ENCODE results near the gene PCED1A. TPM values are rescaled to one million over a fixed set of nuclear protein-coding genes. Genes with fewer than 3 reads are reported as not detected.

The PCED1A gene
- total and polyA plus RNA-seq, 2 donors (not counting 3 experiments of a cell fraction or from before 2014, with no cell fraction given): 20.1 to 32.0 TPM

GRCh38 chr20:2858591-2858990 lies 18.1 kb upstream of the PCED1A start:
- no peak for FAIRE-seq
- no TSS peak for BruUV-seq (replicated peaks)
- H3K27ac ChIP-seq (ENCODE audit: insufficient read depth, low read depth, low read length): no peak overlapping the region

More at GRCh38 chr20:2858591-2858990, 18.1 kb upstream of the PCED1A start:
- H3K9ac ChIP-seq (replicated peaks; ENCODE audit: extremely low read depth, insufficient read depth, low read length): no peak overlapping the region
- ChIA-PET POLR2A (no interaction called here), CTCF (interaction anchor here (0.8 to 1.9 kb wide), 2 partner anchors 90 to 105 kb away, joined by 4 to 7 read pairs; no protein-coding TSS in a partner anchor)
- H3K9me1 ChIP-seq (replicated peaks; ENCODE audit: control insufficient read depth, extremely low read depth, insufficient read depth, low read length): no peaks in the 10 kb centered on the region
- H2AFZ ChIP-seq (ENCODE audit: low read depth, low read length): no peak overlapping the region
- no peak overlapping the region for H3K4me3 ChIP-seq (replicated peaks in 1 of 3; ENCODE audit: insufficient read depth in 1 of 3, low read depth in 1 of 3, low read length in 3 of 3)
- H3K36me3 ChIP-seq (ENCODE audit: control insufficient read depth in 2 of 2, extremely low read depth in 1 of 2, insufficient read depth in 2 of 2, low read length in 2 of 2): peaks cover 0 to 17% of the 10 kb centered on the region in 2 experiments
- H3K4me2 ChIP-seq (ENCODE audit: insufficient read depth, low read length): no peak overlapping the region
- H3K4me1 ChIP-seq (ENCODE audit: control insufficient read depth, extremely low read depth, insufficient read depth, low read length): no peaks in the 10 kb centered on the region
- no peaks in the 10 kb centered on the region for H3K27me3 ChIP-seq (ENCODE audit: control insufficient read depth in 2 of 2, insufficient read depth in 2 of 2, low read length in 2 of 2)
- no peak for DNase-seq (ENCODE audit: low read depth, low spot score)
- no peaks in the 10 kb centered on the region for H4K20me1 ChIP-seq (replicated peaks; ENCODE audit: control insufficient read depth, extremely low read depth, insufficient read depth, low read length)
- dilution Hi-C loops (cut with MboI; ENCODE audit: extremely low pct_ligation_motif_present, low sequenced_read_pairs): no loop called here
- TF ChIP-seq JUN (IDR thresholded peaks at IDR 0.05; ENCODE audit: borderline replicate concordance, insufficient read depth, insufficient read length, low read depth) (no peak), EZH2 (IDR thresholded peaks at IDR 0.05; ENCODE audit: borderline replicate concordance, low read depth, low read length, severe bottlenecking) (no peak), MAX (IDR thresholded peaks at IDR 0.05; ENCODE audit: insufficient read depth, insufficient read length) (no peak), POLR2AphosphoS5 (IDR thresholded peaks at IDR 0.05; ENCODE audit: insufficient read depth, low read depth, low read length) (no peak), MYC (IDR thresholded peaks at IDR 0.05; ENCODE audit: low read depth, low read length) (no peak), POLR2A (IDR thresholded peaks at IDR 0.05; ENCODE audit: low read depth, low read length) (no peak), FOS (IDR thresholded peaks at IDR 0.05; ENCODE audit: borderline replicate concordance, insufficient read depth, low read length) (no peak), GATA2 (IDR thresholded peaks at IDR 0.05; ENCODE audit: insufficient read depth, insufficient read length, low read depth, low read length) (no peak)
- TF ChIP-seq, protein P1, sequence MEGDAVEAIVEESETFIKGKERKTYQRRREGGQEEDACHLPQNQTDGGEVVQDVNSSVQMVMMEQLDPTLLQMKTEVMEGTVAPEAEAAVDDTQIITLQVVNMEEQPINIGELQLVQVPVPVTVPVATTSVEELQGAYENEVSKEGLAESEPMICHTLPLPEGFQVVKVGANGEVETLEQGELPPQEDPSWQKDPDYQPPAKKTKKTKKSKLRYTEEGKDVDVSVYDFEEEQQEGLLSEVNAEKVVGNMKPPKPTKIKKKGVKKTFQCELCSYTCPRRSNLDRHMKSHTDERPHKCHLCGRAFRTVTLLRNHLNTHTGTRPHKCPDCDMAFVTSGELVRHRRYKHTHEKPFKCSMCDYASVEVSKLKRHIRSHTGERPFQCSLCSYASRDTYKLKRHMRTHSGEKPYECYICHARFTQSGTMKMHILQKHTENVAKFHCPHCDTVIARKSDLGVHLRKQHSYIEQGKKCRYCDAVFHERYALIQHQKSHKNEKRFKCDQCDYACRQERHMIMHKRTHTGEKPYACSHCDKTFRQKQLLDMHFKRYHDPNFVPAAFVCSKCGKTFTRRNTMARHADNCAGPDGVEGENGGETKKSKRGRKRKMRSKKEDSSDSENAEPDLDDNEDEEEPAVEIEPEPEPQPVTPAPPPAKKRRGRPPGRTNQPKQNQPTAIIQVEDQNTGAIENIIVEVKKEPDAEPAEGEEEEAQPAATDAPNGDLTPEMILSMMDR (IDR thresholded peaks at IDR 0.05; ENCODE audit: extremely low read depth in 1 of 2, insufficient read depth in 1 of 2, low read depth in 1 of 2, low read length in 2 of 2): no peak
- H3K79me2 ChIP-seq (ENCODE audit: control insufficient read depth, insufficient read depth, low read length): no peaks in the 10 kb centered on the region
- intact Hi-C loops (cut with micrococcal nuclease): no loop called here
- no peaks in the 10 kb centered on the region for H3K9me3 ChIP-seq (replicated peaks; ENCODE audit: control insufficient read depth, insufficient read depth, low read length)

All from endothelial cell of umbilical vein (primary cell).